ENCODE measurements around the gene HEXB.
A peak's percentile ranks its signal among the peaks of the same experiment; 100 is the strongest.
"Not testable (repeated sequence)": the region's sequence is repeated elsewhere in the genome, so short reads cannot be mapped to it uniquely, and the experiment has no call there.

Gene HEXB

GRCh38 chr5:74670396-74671038, 14.5 kb upstream of the HEXB start:
- Histone ChIP-seq H3K9me3 (no peaks in the 10 kb centered on the region), H3K4me3 (ENCODE audit: low read depth, low read length) (no peak overlapping the region), H3K27me3 (no peaks in the 10 kb centered on the region), H3K36me3 (no peaks in the 10 kb centered on the region), H3K4me1 (no peaks in the 10 kb centered on the region)
- TF ChIP-seq, protein P1, sequence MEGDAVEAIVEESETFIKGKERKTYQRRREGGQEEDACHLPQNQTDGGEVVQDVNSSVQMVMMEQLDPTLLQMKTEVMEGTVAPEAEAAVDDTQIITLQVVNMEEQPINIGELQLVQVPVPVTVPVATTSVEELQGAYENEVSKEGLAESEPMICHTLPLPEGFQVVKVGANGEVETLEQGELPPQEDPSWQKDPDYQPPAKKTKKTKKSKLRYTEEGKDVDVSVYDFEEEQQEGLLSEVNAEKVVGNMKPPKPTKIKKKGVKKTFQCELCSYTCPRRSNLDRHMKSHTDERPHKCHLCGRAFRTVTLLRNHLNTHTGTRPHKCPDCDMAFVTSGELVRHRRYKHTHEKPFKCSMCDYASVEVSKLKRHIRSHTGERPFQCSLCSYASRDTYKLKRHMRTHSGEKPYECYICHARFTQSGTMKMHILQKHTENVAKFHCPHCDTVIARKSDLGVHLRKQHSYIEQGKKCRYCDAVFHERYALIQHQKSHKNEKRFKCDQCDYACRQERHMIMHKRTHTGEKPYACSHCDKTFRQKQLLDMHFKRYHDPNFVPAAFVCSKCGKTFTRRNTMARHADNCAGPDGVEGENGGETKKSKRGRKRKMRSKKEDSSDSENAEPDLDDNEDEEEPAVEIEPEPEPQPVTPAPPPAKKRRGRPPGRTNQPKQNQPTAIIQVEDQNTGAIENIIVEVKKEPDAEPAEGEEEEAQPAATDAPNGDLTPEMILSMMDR (IDR thresholded peaks at IDR 0.05; ENCODE audit: low read depth, low read length) = no peak
- DNase-seq = no peak

DNA sequence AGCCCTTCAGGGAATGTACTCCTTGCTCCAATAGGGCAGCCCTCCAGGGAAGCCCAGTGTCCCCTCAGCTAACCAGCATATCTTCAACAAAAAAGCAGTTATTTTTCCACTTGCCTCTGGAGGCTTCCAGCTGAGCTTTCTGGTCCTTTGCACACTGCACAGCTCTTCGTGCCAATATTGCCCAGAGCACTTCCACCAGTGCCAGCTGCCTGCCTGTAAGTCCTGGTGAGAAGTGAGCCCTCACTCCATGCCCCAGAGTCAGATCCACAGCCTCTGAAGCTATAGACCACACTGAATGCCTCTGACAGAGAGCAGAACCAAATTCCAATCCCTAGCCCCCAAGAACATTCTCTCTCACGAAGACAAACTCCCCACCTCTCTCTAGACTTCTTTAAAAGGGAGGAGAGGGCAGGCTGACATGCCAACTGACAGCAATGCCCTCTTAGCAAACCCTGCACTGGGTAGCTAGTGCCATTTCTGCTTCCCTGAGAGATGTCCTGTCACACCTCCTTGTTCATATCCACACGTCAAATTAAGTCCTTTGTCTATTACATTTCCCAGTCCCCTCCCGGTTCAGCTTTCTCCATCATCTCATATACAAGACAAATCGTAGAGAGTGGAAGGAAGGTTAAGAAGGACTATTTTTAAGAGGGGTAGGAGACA, 12.7 kb upstream of the HEXB start:
- TF ChIP-seq, protein P1 (IDR thresholded peaks at IDR 0.05; ENCODE audit: low read depth, low read length) = no peak
- no peak overlapping the region for H3K4me3 ChIP-seq (ENCODE audit: low read depth, low read length)

GRCh38 chr5:74673011-74673790, 11.8 kb upstream of the HEXB start:
- DNase-seq = no peak
- TF ChIP-seq, protein P1 (IDR thresholded peaks at IDR 0.05; ENCODE audit: low read depth, low read length) = peak; percentile 49
- no peaks in the 10 kb centered on the region for H3K27me3 ChIP-seq
- H3K4me1 ChIP-seq = no peaks in the 10 kb centered on the region
- no peak overlapping the region for H3K4me3 ChIP-seq (ENCODE audit: low read depth, low read length)
- H3K36me3 ChIP-seq = no peaks in the 10 kb centered on the region
- no peaks in the 10 kb centered on the region for H3K9me3 ChIP-seq

More for the DNA sequence above, 12.7 kb upstream of the HEXB start:
- DNase-seq = no peak
- Histone ChIP-seq H3K9me3 (no peaks in the 10 kb centered on the region), H3K4me1 (no peaks in the 10 kb centered on the region), H3K27me3 (no peaks in the 10 kb centered on the region), H3K36me3 (no peaks in the 10 kb centered on the region)

DNA sequence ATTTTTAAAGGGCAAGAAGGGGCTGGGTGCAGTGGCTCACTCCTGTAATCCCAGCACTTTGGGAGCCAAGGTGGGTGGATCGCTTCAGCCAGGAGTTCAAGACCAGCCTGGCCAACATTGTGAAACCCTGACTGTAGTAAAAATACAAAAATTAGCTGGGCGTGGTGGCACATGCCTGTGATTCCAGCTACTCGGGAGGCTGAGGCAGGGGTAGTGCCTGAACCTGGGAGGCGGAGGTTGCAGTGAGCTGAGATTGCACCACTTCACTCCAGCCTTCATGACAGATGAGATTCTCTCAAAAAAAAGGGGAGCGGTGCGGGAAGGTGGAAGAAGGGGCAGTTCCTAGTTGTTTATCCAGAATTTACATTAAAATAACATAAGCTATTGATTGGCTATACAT, 8.6 kb upstream of the HEXB start:
- not testable (repeated sequence) for H3K4me1 ChIP-seq; H3K9me3 ChIP-seq; DNase-seq; H3K4me3 ChIP-seq (ENCODE audit: low read depth, low read length); H3K27me3 ChIP-seq; H3K36me3 ChIP-seq

DNA sequence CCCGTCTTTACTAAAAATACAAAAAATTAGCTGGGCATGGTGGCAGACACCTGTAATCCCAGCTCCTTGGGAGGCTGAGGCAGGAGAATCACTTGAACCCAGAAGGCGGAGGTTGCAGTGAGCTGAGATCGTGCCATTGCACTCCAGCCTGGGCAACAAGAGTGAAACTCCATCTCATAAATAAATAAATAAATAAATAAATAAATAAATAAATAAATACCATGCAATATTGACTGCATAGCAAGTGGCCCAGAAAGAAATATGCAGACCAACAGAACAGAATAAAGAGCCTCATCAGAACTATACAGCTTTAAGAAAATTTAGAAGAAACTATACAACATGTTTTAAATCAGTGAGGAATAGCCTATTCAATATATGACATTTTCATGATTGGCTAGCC, 6.9 kb upstream of the HEXB start:
- not testable (repeated sequence) for H3K36me3 ChIP-seq; H3K9me3 ChIP-seq; DNase-seq; H3K4me1 ChIP-seq; H3K27me3 ChIP-seq; H3K4me3 ChIP-seq (ENCODE audit: low read depth, low read length)

- H3K4me1 ChIP-seq; DNase-seq; H3K27me3 ChIP-seq; H3K4me3 ChIP-seq (ENCODE audit: low read depth, low read length); H3K9me3 ChIP-seq; H3K36me3 ChIP-seq: not testable (repeated sequence)
Measured at GRCh38 chr5:74679300-74679699, 5.7 kb upstream of the HEXB start.

- Histone ChIP-seq H3K4me3 (ENCODE audit: low read depth, low read length) (no peak overlapping the region), H3K9me3 (no peaks in the 10 kb centered on the region), H3K4me1 (no peaks in the 10 kb centered on the region), H3K27me3 (no peaks in the 10 kb centered on the region), H3K36me3 (no peaks in the 10 kb centered on the region)
- TF ChIP-seq, protein P1 (IDR thresholded peaks at IDR 0.05; ENCODE audit: low read depth, low read length) = no peak
- DNase-seq = no peak
Measured at GRCh38 chr5:74679966-74680365, 5.1 kb upstream of the HEXB start.

Measured in BE2C (cell line).